IMR-90 (cell line): Measurements from ENCODE around the gene AHNAK2. TPM values are rescaled to one million over a fixed set of nuclear protein-coding genes. Genes with fewer than 3 reads are reported as not detected.

Source experiments
- polyA plus RNA-seq, 3 experiments: library from polyadenylated mRNA; depleted of rRNA; stranded (reverse); fragments of >200 nt; gene quantifications; 2 replicates each; pipeline ENCODE4 v1.2.3, GENCODE V29; 2012; ENCODE audit warnings: low replicate concordance in 1 of 3
- total RNA-seq: library from RNA; depleted of rRNA; stranded (reverse); fragments of >200 nt; gene quantifications from 2 replicates; pipeline ENCODE4 v1.2.3, GENCODE V29; 2012
- TF ChIP-seq, protein P1 (sequence below): conservative IDR thresholded peaks from 2 replicates; pipeline ENCODE4 v1.5.1; 2012; ENCODE audit warnings: mild to moderate bottlenecking, low read depth, low read length, improper control_type of control experiment

AHNAK2 gene
- total and polyA plus RNA-seq, 2 of the 4 experiments (the other 2 are of a cell fraction) = 2.6 to 7.9 TPM

DNA sequence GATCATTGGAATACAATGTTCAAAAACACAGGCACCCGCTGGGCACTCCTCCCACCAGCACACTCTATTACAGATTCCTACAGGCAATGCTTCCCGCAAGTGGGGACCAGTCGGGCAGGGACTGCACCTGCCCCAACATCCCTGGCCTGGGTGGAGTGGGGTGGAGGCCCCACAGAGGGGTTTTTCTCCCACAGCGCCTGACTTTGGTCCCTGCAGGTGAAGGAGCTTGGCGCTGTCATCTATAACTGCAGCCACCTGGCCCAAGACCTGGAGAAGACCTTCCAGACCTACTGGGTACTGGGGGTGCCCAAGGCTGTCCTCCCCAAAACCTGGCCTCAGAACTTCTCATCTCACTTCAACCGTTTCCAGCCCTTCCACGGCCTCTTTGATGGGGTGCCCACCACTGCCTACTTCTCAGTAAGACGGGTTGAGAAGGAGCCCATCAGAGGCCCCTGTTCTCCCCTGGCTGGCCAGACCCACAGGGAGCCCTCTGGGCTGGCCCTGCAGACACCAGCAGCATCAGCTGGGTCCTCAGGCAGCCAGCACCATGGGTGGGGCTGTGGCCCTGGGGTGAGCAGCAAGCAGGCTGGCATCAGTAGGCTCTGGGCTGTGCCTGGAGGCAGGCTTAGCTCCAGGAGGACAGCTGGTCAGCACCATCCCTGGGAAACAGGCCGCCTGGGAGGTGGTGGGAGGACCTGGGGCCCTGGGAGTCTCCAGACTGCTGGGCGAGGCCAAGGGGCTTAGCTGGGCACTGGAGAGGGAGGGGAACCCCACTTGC lies 47.5 kb downstream of the AHNAK2 start (continued):
- TF ChIP-seq, protein P1, sequence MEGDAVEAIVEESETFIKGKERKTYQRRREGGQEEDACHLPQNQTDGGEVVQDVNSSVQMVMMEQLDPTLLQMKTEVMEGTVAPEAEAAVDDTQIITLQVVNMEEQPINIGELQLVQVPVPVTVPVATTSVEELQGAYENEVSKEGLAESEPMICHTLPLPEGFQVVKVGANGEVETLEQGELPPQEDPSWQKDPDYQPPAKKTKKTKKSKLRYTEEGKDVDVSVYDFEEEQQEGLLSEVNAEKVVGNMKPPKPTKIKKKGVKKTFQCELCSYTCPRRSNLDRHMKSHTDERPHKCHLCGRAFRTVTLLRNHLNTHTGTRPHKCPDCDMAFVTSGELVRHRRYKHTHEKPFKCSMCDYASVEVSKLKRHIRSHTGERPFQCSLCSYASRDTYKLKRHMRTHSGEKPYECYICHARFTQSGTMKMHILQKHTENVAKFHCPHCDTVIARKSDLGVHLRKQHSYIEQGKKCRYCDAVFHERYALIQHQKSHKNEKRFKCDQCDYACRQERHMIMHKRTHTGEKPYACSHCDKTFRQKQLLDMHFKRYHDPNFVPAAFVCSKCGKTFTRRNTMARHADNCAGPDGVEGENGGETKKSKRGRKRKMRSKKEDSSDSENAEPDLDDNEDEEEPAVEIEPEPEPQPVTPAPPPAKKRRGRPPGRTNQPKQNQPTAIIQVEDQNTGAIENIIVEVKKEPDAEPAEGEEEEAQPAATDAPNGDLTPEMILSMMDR = no peak
